Trophoblast cell (in vitro differentiated cells and primary cell): ENCODE data around the gene ODF4.

Experiments
- DNase-seq, 2 donors: peaks; one replicate each; pipeline ENCODE4 v3.0.0-alpha.2; 2016
- H2AFZ ChIP-seq: 2 replicates; pipeline ENCODE4 v1.6.1; 2013; ENCODE audit warnings: low read length, moderate library complexity, mild to moderate bottlenecking; ENCODE audit not compliant: insufficient read depth, poor library complexity
- H2AK5ac ChIP-seq: 2 replicates; pipeline ENCODE4 v1.6.1; 2013; ENCODE audit warnings: mild to moderate bottlenecking, low read length
- H2BK120ac ChIP-seq: 2 replicates; pipeline ENCODE4 v1.6.1; 2013; ENCODE audit warnings: low read length, mild to moderate bottlenecking, moderate library complexity; ENCODE audit not compliant: insufficient read depth, poor library complexity
- H2BK12ac ChIP-seq: 2 replicates; pipeline ENCODE4 v1.6.1; 2013; ENCODE audit warnings: mild to moderate bottlenecking, low read length, moderate library complexity
- H2BK5ac ChIP-seq: 2 replicates; pipeline ENCODE4 v1.6.1; 2013; ENCODE audit warnings: low read length, low read depth, moderate library complexity, mild to moderate bottlenecking; ENCODE audit not compliant: poor library complexity
- H3K14ac ChIP-seq: 2 replicates; pipeline ENCODE4 v1.6.1; 2013; ENCODE audit warnings: mild to moderate bottlenecking, low read length
- H3K18ac ChIP-seq: 2 replicates; pipeline ENCODE4 v1.6.1; 2013; ENCODE audit warnings: mild to moderate bottlenecking, low read length
- H3K23ac ChIP-seq: 2 replicates; pipeline ENCODE4 v1.6.1; 2013; ENCODE audit warnings: low read length
- H3K27ac ChIP-seq: 2 replicates; pipeline ENCODE4 v1.5.1; 2013; ENCODE audit warnings: low read depth, mild to moderate bottlenecking, inconsistent platforms, low read length, moderate library complexity
- H3K27me3 ChIP-seq: 2 replicates; pipeline ENCODE4 v1.6.1; 2013; ENCODE audit warnings: inconsistent platforms, mild to moderate bottlenecking, low read length, moderate library complexity; ENCODE audit not compliant: insufficient read depth
- H3K36me3 ChIP-seq, 2 experiments: 1 replicate in 1 of 2; 2 replicates in 1 of 2; pipeline ENCODE4 v1.6.1; 2013; ENCODE audit warnings: low read length in 2 of 2, mild to moderate bottlenecking in 2 of 2, moderate library complexity in 1 of 2; ENCODE audit not compliant: insufficient read depth in 2 of 2, control insufficient read depth in 1 of 2
- H3K4ac ChIP-seq: 2 replicates; pipeline ENCODE4 v1.6.1; 2013; ENCODE audit warnings: low read depth, mild to moderate bottlenecking, low read length, moderate library complexity
- H3K4me1 ChIP-seq, 2 experiments: 1 replicate in 1 of 2; 2 replicates in 1 of 2; pipeline ENCODE4 v1.6.1; 2013; ENCODE audit warnings: low read length in 2 of 2, mild to moderate bottlenecking in 2 of 2, moderate library complexity in 1 of 2; ENCODE audit not compliant: insufficient read depth in 2 of 2, control insufficient read depth in 1 of 2
- H3K4me2 ChIP-seq: 2 replicates; pipeline ENCODE4 v1.6.1; 2013; ENCODE audit warnings: inconsistent platforms, mild to moderate bottlenecking, low read length, moderate library complexity
- H3K4me3 ChIP-seq: 2 replicates; pipeline ENCODE4 v1.5.1; 2013; ENCODE audit warnings: mild to moderate bottlenecking, low read depth, low read length, inconsistent platforms
- H3K79me1 ChIP-seq: one replicate; pipeline ENCODE4 v1.6.1; 2013; ENCODE audit warnings: low read length
- H3K79me2 ChIP-seq: 2 replicates; pipeline ENCODE4 v1.6.1; 2013; ENCODE audit warnings: low read length, mild to moderate bottlenecking; ENCODE audit not compliant: control insufficient read depth, insufficient read depth, poor library complexity
- H3K9ac ChIP-seq: 2 replicates; pipeline ENCODE4 v1.6.1; 2013; ENCODE audit warnings: mild to moderate bottlenecking, low read length
- H3K9me3 ChIP-seq: 2 replicates; pipeline ENCODE4 v1.6.1; 2013; ENCODE audit warnings: low read depth, mild to moderate bottlenecking, control low read depth, inconsistent platforms, low read length; ENCODE audit not compliant: insufficient read depth
- H4K12ac ChIP-seq: 2 replicates; pipeline ENCODE4 v1.6.1; 2013; ENCODE audit warnings: low read depth, mild to moderate bottlenecking, low read length, moderate library complexity
- H4K8ac ChIP-seq: 2 replicates; pipeline ENCODE4 v1.6.1; 2013; ENCODE audit warnings: low read depth, mild to moderate bottlenecking, low read length, moderate library complexity
- H4K91ac ChIP-seq: one replicate; pipeline ENCODE4 v1.6.1; 2013; ENCODE audit warnings: low read depth, mild to moderate bottlenecking, low read length, moderate library complexity
- WGBS: extraction: QIAGEN DNeasy Blood & Tissue Kit; methylation state at CpG from one replicate; pipeline ENCODE4 v1.1.7; 2013; ENCODE audit warnings: missing lambda C conversion rate; ENCODE audit not compliant: insufficient read length, insufficient coverage; ENCODE audit errors: extremely low coverage; 5-methylcytosine and 5-hydroxymethylcytosine counted together

ODF4 gene

GRCh38 chr17:8368193-8368592, 28.6 kb downstream of the ODF4 start:
- Histone ChIP-seq H4K91ac (no peak overlapping the region), H2AFZ (no peak overlapping the region), H3K79me2 (no peaks in the 10 kb centered on the region), H3K79me1 (no peaks in the 10 kb centered on the region), H3K4me1 (peaks cover 7 to 16% of the 10 kb centered on the region in 2 experiments), H3K14ac (no peak overlapping the region), H3K9me3 (no peaks in the 10 kb centered on the region), H3K4me2 (no peak overlapping the region), H3K4ac (no peak overlapping the region), H3K9ac (no peak overlapping the region), H3K36me3 (peaks cover 5 to 22% of the 10 kb centered on the region in 2 experiments), H4K12ac (no peak overlapping the region), H2BK12ac (no peak overlapping the region), H3K27me3 (no peaks in the 10 kb centered on the region), H2BK5ac (no peak overlapping the region), H4K8ac (no peak overlapping the region), H2AK5ac (no peak overlapping the region), H3K18ac (no peak overlapping the region), H2BK120ac (no peak overlapping the region), H3K27ac (no peak overlapping the region), H3K23ac (no peak overlapping the region), H3K4me3 (no peak overlapping the region)
- no peak for DNase-seq
- WGBS: no CpG with 5 or more reads among the region's 3 CpGs

GRCh38 chr17:8369944-8370343, 30.3 kb downstream of the ODF4 start:
- Histone ChIP-seq H3K9me3 (no peaks in the 10 kb centered on the region), H3K14ac (no peak overlapping the region), H2AK5ac (no peak overlapping the region), H3K27ac (no peak overlapping the region), H3K79me1 (no peaks in the 10 kb centered on the region), H3K9ac (no peak overlapping the region), H3K4me2 (no peak overlapping the region), H3K79me2 (no peaks in the 10 kb centered on the region), H3K4ac (no peak overlapping the region), H3K23ac (no peak overlapping the region), H3K27me3 (no peaks in the 10 kb centered on the region), H2BK5ac (no peak overlapping the region), H3K18ac (no peak overlapping the region), H3K36me3 (peaks cover 8 to 19% of the 10 kb centered on the region in 2 experiments), H4K91ac (no peak overlapping the region), H4K8ac (no peak overlapping the region), H2BK120ac (no peak overlapping the region), H3K4me1 (peaks cover 7 to 16% of the 10 kb centered on the region in 2 experiments), H2AFZ (no peak overlapping the region), H3K4me3 (no peak overlapping the region), H2BK12ac (no peak overlapping the region), H4K12ac (no peak overlapping the region)
- no CpG with 5 or more reads among the region's 8 CpGs for WGBS
- DNase-seq: peak in 1 of 2 donors; percentile 6

GRCh38 chr17:8371786-8372185, 32.1 kb downstream of the ODF4 start:
- no peak overlapping the region for H3K27ac ChIP-seq
- H3K79me2 ChIP-seq: peaks cover 4% of the 10 kb centered on the region
- H3K4me2 ChIP-seq: no peak overlapping the region
- peaks cover 8 to 20% of the 10 kb centered on the region in 2 experiments for H3K36me3 ChIP-seq
- H3K4me3 ChIP-seq: no peak overlapping the region
- no CpG with 5 or more reads among the region's 4 CpGs for WGBS
- DNase-seq: no peak
- no peak overlapping the region for H2AK5ac ChIP-seq
- H4K8ac ChIP-seq: no peak overlapping the region
- H3K9ac ChIP-seq: no peak overlapping the region
- peaks cover 4 to 10% of the 10 kb centered on the region in 2 experiments for H3K4me1 ChIP-seq
- H3K18ac ChIP-seq: no peak overlapping the region
- no peak overlapping the region for H2AFZ ChIP-seq
- no peak overlapping the region for H2BK120ac ChIP-seq
- H2BK12ac ChIP-seq: no peak overlapping the region
- no peaks in the 10 kb centered on the region for H3K27me3 ChIP-seq
- no peak overlapping the region for H3K4ac ChIP-seq
- no peaks in the 10 kb centered on the region for H3K9me3 ChIP-seq
- H3K23ac ChIP-seq: no peak overlapping the region
- H4K91ac ChIP-seq: no peak overlapping the region
- no peak overlapping the region for H3K14ac ChIP-seq
- H3K79me1 ChIP-seq: peaks cover 3% of the 10 kb centered on the region
- no peak overlapping the region for H2BK5ac ChIP-seq
- H4K12ac ChIP-seq: no peak overlapping the region

GRCh38 chr17:8372422-8372821, 32.8 kb downstream of the ODF4 start:
- H3K9me3 ChIP-seq: no peaks in the 10 kb centered on the region
- no peak overlapping the region for H3K23ac ChIP-seq
- no peak overlapping the region for H2BK120ac ChIP-seq
- no peak overlapping the region for H4K12ac ChIP-seq
- H3K9ac ChIP-seq: no peak overlapping the region
- H3K79me1 ChIP-seq: peaks cover 3% of the 10 kb centered on the region
- no peak overlapping the region for H4K8ac ChIP-seq
- H3K27me3 ChIP-seq: no peaks in the 10 kb centered on the region
- H4K91ac ChIP-seq: no peak overlapping the region
- no peak overlapping the region for H2BK5ac ChIP-seq
- H3K4me2 ChIP-seq: no peak overlapping the region
- no peak overlapping the region for H3K18ac ChIP-seq
- H3K79me2 ChIP-seq: peaks cover 4% of the 10 kb centered on the region
- H3K4me1 ChIP-seq: peaks cover 6 to 10% of the 10 kb centered on the region in 2 experiments
- no peak overlapping the region for H3K27ac ChIP-seq
- WGBS: no CpG with 5 or more reads among the region's 7 CpGs
- no peak overlapping the region for H2AFZ ChIP-seq
- peaks cover 8 to 22% of the 10 kb centered on the region in 2 experiments for H3K36me3 ChIP-seq
- H2BK12ac ChIP-seq: no peak overlapping the region
- no peak overlapping the region for H2AK5ac ChIP-seq
- H3K14ac ChIP-seq: no peak overlapping the region
- H3K4ac ChIP-seq: no peak overlapping the region
- DNase-seq: peak; percentile 87 to 93
- H3K4me3 ChIP-seq: no peak overlapping the region
